ELF-1 (cell line): ENCODE measurements around the gene SLC8A1.
A peak's percentile ranks its signal among the peaks of the same experiment; 100 is the strongest.

ENCODE experiments used
- DNase-seq: peaks from one replicate; pipeline ENCODE4 v3.0.0-alpha.2; 2016; ENCODE audit warnings: low read depth, low spot score

The SLC8A1 gene

DNA sequence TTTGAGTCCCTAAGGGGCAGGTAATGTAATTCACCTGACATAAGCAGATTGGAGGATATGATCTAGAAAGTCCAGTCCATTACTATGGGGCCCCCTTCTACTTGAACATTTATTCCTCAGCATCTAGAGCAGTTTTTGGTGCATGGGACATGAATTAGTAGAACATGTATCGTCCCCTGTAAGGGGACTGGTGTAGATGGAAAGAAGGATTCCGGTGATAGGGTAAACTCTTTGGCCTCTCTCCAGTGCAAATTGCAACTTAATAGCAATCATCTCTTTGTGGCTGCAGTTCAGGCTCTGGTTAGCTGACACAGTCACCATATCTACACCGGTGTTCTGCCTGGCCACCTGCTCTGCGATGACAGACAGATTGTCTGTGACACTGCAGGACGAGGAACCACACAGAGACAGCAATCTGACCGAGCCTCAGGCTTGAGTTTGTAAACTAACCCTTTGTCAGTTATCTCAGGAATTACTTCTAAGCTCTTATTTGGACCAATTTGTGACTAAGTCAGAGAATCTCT lies 6.4 kb upstream of the SLC8A1 start:
- DNase-seq: no peak

DNA sequence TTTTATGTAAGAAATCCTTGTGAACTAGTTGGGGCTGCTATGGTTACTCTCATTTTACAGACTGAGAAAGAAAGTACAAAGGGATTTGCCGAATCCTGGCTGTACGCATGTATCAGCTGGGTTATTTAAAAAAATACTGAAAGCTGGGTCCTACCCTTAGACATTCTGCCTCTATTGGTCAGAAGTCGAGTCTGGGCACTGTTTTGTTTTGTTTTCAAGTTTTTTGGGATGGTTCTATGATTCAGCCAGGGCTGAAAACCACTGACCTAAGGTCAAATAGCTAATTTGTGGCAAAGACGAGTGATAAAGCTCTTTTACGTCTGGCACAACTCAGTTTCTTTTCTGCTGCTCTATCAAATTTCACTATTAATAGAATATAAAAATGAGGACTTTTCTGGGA lies 5.9 kb upstream of the SLC8A1 start:
- no peak for DNase-seq

DNA sequence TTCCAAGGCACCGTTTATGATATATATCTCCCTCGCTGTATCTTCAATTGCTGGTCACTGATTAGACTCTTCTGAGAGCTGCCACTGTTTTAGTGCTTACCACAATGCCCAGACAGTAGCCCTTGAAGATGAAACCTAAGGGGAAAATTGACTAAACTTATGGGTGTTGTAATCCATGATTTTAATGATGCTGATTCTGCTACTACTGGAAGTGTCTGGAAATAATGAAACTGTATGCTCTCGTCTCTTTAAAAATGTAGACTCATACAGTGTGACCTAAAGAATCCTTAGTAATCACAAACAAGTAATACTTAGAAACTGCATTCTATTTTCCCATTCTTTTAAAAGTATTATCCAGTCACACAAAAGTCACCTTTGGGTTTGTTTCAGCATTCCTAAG lies 5.5 kb upstream of the SLC8A1 start:
- no peak for DNase-seq

DNA sequence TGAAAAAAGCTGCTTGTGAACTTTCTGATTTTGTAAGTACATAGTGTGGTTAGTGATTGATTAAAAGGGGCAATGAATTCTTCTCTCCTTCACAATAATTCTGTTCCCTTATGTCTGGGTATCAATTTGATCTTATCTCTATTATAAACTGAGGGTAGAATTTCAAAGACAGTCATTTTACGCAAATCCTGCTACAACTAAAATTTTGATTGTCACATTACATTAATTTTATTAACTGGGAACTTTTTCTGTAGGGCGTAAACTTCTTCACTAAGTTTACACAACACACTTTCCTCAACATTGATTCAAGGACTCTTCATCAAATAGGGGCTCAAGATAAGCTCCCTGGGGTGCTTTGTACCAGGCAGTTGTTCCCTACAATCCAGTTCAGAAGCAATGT lies 5.0 kb upstream of the SLC8A1 start:
- DNase-seq: no peak

DNA sequence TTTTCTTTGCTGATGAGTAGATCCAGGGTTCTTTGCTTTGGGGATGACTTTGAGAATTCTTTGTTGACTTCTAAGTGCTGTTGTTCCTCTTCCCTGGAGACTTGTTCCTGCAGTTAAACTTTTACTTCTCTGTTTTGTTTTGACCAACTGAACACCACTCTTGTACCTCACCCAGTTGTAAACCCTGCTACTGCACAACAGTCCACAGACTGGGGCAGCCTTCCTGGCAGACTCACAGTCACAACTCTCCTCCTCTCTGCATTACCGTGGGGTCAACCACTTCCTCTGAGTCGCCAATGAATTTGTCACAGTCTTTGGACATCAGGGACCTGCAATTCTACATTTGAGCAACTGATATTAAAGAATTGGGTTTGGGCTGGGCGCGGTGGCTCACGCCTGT lies 3.8 kb upstream of the SLC8A1 start:
- DNase-seq: no peak

DNA sequence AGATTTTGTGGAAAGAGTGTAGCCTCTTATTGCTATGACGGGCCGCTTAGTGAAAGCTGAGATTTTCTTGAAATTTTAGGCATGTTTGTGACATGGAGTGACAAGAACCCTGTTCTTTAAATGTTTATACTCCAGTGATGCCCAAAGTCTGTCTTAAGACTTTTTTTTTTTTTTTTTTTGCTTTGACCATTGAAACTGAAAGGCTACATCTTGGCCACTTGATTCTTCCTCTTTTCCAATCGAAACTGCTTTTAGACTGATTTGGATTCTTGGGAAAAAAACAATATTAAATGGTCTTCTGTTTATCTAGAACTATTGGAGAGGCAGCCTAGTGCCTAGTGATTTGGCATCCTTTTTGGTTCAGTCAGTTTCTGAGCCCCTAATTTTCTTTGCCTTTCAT lies 2.4 kb upstream of the SLC8A1 start:
- DNase-seq: no peak

DNA sequence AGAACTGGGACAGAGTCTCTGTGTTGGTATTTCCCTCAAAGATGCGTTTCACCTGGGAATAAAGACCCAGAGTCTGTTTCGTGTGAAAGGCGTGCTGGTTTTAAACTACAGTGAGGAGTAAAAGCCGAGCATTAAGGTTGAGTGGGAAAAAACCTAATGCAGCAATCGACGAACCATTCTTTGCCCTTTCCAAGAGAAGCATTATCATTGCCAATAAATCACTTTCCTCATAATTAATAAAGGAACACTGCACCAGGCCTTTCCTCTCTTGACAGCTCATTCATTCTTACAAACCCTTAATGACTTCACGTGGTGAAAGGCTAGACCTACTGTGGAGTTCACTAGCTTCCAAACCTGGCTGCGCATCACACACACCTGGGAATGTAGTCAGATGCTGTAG lies 896 bp upstream of the SLC8A1 start:
- no peak for DNase-seq

DNA sequence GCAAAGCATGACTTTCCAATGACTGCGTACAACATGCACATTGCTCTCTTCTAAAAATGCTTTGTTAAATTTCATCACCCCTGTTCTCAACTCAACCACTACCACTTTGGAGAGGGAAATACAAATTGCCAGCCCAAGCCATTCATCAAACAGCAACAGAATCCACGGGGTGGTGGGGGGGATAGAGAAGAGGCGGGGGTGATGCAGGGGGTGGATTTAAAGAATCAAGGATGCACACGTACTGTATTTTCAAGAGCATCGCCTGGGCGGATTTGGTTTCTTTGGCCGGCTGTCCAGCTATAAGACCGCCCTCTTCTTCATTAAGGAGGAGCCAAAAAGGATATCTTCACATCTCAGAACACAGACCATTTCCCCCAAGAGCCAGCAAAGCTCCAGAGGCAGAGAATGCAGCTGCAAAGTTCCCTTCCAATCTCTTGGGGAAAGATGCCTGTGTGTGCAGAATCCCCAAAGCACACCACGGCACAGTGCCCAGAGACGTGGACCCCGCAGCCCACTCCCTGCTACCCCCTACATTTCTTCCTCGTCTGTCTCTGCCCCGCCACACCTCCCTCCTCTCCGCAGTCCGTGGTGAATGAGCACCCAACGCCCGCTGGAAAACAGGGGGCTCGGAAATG lies 977 bp downstream of the SLC8A1 start:
- DNase-seq: peak; percentile 2

DNA sequence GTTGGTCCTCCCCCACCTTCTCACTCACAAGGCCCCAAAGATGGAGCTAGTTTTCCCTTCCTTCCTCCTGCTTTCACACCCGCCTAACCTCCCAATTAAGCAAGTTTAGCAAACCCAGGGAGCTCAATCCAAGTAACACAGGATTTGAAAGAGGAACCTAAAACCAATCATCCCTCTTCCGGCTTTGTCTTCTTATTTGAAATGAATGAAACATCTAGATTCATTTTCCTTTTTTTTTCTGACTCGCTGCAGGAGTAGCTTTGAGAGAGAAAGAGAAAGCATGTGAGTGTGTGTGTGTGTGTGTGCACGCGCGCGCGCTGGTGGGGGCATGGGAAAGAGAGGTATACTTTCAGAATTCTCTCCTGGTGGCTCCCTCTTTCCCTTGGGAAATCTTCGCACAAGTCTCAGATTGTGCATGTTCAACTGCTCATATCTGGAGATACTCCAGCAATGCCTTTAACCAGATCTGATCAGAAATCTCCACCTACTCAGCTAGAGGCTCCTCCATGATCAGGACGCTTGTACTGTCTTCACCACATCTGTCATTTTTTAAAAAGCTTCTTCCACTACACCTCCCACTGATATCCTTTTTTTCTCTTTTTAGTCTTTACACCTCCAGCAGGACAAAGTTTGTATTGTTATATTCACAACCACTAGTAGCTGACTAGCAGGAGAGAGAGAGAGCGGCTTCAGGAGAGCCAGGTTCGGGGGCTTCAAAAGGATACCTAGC lies 1.7 kb downstream of the SLC8A1 start:
- DNase-seq: no peak

DNA sequence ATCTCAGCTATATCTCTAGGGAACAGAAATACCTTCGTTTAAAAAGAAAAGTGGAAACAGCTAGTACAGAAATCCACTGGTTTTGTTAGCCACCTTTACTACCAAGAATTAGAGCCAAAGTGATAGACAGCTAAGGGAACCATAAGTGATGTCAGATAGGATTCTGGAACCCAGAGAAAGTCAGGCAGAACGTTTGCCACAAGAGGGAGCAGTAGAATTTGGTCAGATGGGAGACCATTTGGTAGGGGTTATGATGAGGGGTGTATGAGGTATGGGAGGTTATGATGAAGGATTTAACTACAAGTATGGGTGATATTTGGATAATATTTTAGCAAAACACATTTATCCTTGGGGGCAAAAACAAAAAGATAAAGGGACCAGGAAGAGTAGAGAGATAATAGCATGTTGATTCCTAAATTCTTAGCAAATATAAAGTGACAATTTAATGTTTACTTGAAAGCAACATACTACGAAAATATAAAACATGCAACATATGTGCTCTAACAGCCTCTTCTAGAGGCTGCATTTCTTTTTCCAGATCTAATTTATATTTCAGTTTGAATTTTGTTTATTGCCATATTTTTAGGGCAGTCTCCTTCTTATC lies 3.3 kb downstream of the SLC8A1 start:
- no peak for DNase-seq

DNA sequence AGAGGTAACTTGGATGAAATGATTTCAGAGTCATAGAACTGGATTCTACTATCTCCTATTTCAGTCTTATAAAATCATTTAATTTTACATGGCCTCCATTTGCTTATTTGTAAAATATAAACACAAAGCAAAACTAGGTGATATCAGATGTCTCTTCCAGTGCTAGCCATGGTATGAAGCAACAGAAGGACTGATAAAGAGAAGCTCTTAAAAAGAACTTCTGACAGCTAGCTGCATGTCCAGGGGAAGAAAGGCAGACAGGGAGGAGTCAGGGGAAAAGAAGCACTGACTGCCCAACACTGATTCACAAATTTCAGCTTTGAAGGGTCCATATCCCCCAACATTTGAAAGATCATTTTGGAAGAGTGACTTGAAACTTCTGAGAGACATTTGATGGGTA lies 6.4 kb downstream of the SLC8A1 start:
- no peak for DNase-seq

DNA sequence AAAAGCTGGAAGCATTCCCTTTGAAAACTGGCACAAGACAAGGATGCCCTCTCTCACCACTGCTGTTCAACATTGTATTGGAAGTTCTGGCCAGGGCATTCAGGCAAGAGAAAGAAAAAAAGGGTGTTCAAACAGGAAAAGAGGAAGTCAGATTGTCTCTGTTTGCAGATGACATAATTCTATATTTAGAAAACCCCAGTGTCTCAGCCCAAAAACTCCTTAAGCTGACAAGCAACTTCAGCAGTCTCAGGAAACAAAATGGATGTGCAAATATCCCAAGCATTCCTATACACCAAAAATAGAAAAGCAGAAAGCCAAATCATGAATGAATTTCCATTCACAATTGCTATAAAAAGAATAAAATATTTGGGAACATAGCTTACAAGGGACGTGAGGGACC lies 11.1 kb downstream of the SLC8A1 start:
- DNase-seq: no peak

DNA sequence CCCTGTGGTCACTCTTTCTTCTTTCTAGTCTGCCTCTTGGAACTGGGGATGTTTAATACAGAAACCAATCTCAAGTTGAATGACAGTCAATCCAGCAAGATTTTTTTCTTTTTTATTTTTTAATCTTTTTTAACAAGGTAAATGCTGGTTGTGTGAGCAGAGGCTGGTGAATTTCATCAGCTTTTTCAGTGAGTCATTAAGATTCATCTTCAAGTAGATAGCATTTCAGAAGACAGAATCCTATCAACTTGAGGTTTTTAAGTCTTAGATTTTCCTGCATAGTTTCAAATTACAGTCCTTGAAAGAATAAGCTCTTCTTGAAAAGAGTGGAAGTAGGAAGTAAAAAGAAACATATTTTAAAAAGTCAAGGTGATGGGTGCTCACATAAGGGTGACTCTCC lies 12.4 kb downstream of the SLC8A1 start:
- DNase-seq: no peak

DNA sequence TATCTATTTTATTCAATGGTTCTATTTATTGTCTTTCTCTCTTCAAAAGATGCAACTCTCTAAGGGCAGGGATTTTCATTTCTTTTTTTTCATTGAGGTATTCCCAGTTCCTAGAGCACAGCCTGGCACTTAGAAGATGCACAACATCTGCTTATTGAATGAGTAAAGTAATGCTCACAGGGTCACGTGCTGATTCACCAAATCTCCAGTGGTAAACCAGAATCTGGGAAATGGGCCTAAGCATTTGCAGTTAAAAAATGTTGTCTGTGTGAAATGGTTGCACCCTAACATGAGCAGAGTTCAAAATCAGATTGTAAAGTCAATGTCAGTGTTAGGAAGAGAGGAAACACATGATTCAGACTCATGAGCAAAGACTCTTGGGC lies 15.8 kb downstream of the SLC8A1 start:
- DNase-seq: no peak

DNA sequence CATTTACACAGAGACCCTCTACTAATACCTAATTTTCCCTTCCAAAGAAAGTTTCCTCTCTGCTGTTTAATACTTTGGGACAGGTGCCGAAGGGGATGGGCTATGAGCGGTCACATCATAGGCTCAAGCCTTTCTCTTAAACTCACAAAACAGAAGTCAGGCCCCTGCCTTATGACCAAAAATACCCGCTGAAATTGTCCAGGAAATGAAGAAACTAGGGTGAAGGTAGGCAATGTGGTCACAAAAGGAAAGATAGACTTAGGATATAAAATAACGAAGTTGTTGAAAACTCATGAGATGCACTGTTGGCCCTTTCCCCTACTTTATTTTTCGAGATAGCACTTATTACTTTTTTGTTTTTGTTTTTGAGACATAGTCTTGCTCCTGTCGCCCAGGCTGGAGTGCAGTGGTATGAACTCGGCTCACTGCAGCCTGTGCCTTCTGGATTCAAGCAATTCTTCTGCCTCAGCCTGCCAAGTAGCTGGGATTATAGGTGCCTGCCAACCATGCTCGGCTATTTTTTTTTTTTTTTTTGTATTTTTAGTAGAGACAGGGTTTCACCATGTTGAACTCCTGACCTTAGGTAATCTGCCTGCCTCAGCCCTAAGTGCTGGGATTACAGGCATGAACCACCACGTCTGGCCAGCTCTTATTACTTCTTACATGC lies 16.3 kb downstream of the SLC8A1 start:
- DNase-seq: no peak

DNA sequence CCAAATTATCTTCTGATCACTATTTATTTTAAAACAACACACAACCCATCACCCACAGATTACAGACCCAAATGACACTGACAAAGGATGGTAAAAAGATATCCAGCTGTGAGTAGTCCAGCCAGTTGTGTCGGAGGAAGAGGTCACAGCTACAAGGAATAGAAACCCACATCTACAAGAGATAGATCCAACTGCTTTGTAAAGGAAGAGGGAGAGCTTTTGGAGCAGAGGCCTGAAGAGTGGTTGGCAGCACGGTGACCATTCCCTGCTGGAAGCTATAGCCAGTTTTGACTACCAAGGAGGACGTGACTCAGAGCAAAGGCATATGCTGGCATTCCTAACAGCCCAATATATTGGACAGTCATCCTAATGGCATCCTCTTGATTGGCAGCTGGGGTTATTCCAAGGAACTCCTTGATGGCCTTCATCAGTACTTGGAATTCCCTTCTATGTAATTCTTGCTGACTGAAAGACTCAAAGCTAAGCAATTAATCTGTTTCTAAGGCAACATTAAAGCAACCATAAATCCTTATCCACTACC lies 17.1 kb downstream of the SLC8A1 start:
- DNase-seq: peak; percentile 7

DNA sequence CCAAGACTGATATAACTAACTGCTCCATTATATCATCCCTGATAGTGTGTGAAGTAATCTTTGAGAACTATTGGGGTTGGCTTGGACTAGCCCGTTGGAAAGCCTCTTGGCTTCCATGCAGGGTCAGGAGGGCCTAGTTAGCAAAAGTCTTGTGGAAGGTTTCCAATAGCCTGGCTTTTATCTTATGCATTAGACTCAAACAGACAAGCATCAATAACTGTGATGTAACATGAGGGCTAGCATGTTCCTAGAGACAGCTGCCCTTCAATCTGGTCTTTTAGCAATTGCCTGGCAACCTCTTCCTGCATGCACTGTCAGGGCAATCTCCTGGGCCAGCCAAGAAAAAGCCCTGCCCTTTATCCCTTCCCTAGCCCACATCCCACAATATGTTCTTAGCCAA lies 18.2 kb downstream of the SLC8A1 start:
- DNase-seq: no peak

DNA sequence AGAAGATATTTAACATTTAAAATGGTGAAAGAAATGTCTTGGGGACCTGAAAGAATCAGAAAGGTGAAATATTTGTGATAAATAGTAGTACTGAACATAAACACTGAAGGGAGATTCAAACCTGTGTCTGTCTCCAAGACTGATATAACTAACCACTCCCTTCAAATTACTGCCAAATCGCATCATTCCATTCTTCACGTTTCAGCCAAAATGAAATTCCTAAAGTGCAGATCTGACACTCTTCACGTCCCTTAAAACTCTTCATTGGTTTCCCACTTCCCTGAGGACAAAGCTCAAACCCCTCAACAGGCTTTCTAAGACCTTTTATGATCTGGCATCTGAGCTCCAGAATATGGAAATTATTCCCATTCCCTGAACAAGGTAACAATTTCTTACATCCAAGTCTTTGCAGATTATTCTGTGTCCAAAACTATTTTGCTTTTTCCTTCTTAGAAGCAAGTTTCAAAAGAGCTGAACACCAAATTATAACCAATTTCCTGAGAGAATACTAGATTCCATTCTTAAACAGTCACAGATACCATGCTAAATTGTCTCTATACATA lies 18.9 kb downstream of the SLC8A1 start:
- DNase-seq: no peak

DNA sequence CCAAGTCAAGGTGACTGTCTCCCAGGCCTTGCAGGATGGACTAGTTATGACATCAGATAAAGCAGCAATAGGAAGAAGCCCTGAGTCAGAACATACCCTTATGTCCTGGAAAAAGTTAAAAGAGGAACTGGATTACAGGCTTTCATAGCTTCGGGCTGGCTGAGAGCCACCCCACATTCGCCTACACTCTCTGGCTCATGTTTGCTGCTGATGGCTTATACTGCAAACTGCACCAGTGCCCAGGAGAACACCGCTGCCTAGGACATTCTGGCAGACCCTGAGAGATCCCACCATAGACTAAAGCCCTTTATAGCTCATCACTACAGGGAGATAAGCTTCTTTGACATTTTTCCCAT lies 20.3 kb downstream of the SLC8A1 start:
- no peak for DNase-seq

DNA sequence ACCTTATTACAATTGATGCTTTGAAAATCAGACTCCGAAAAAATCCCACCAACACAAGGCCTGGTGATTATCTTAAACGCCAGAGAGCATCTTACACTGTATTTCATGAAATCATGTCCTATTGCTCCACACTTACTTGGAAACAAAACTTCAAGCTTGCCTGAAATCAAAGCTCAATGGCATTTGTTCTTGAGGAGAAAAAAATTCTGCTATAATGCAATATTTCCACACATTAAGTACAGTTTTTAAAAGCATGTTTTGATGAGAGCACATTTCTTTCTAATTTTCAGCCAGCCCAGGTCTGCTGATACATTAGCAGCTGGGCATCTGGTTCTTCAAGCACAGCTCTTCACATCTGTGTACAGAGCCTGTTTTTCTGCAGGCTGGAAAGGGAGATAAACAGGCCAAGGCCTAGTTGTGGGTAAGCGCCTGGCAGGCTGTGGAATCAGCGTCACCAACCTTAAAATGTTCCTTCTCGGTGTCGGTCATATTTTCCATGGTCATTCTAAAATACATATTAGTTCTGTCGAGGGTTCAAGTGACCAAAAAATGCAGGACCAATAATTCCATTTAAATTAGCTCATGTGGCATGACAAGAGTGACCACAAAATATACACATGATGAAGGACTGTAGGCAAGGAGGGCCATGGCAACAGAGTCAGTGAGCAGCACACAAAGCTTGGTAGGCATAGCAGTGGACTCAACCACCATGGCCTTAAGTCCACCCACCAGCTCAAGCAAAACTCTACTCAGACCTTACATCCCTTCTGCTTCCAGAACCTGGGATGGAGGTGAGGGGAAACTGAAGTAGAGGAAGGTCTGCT lies 20.9 kb downstream of the SLC8A1 start:
- DNase-seq: no peak

DNA sequence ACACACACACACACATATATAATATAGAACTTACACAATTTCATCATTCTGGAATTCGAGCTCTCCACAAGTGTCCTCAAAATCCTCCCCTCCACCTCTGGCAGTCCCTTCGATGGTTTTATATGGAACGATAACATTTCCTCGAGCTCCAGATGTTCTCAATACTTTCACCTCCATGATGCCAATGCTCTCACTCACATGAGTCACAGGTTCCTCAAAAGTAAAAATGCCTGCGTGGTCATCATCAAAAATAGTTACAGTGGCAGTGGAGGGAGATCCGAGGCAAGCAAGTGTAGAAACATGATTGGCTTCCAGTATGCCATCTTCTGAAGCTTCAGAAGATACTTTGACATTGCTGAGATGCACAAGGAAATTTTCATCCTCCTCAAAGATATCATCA lies 23.5 kb downstream of the SLC8A1 start:
- DNase-seq: no peak
